Endometrium (tissue), 2 donors: ENCODE measurements around the gene PDE11A.

Source experiments
- FAIRE-seq: peaks from 2 replicates; lab custom pipeline; 2012; peaks lifted over from hg19 to GRCh38; lab: Jason Lieb, UNC
- donor health status: control.
- donor health status: control.

Gene PDE11A

GRCh38 chr2:177692783-177693269, 379.8 kb downstream of the PDE11A start:
- FAIRE-seq, result no peak

- no peak for FAIRE-seq
These were observed 380.4 kb downstream of the PDE11A start for GRCh38 chr2:177692042-177692782.

- FAIRE-seq, result no peak
These were observed 381.4 kb downstream of the PDE11A start for GRCh38 chr2:177691177-177691576.

GRCh38 chr2:177689623-177690022, 383.0 kb downstream of the PDE11A start:
- no peak for FAIRE-seq

- FAIRE-seq, result no peak
These were observed 383.7 kb downstream of the PDE11A start for GRCh38 chr2:177688844-177689243.

GRCh38 chr2:177683661-177684069, 388.9 kb downstream of the PDE11A start:
- FAIRE-seq, result no peak

GRCh38 chr2:177682836-177683660, 389.5 kb downstream of the PDE11A start:
- FAIRE-seq, result no peak

GRCh38 chr2:177682006-177682405, 390.6 kb downstream of the PDE11A start:
- FAIRE-seq, result no peak

- FAIRE-seq, result no peak
These were observed 391.5 kb downstream of the PDE11A start for GRCh38 chr2:177680866-177681712.

- no peak for FAIRE-seq
These were observed 392.7 kb downstream of the PDE11A start for GRCh38 chr2:177679611-177680605.

- no peak for FAIRE-seq
These were observed 393.6 kb downstream of the PDE11A start for GRCh38 chr2:177678939-177679338.

- FAIRE-seq, result no peak
These were observed 395.9 kb downstream of the PDE11A start for GRCh38 chr2:177676636-177677035.

GRCh38 chr2:177675825-177676224, 396.8 kb downstream of the PDE11A start:
- FAIRE-seq, result no peak

- FAIRE-seq, result peak; percentile 82
These were observed 397.2 kb downstream of the PDE11A start for GRCh38 chr2:177675350-177675821.

- no peak for FAIRE-seq
These were observed 398.7 kb downstream of the PDE11A start for GRCh38 chr2:177673602-177674595.

- FAIRE-seq, result no peak
These were observed 400.9 kb downstream of the PDE11A start for GRCh38 chr2:177671662-177672061.

- FAIRE-seq, result no peak
These were observed 401.6 kb downstream of the PDE11A start for GRCh38 chr2:177670791-177671535.

- FAIRE-seq, result no peak
These were observed 402.8 kb downstream of the PDE11A start for GRCh38 chr2:177669625-177670330.
